ENCODE measurements around the gene DOCK9. TPM values are rescaled to one million over a fixed set of nuclear protein-coding genes. Genes with fewer than 3 reads are reported as not detected.

The DOCK9 gene
- total RNA-seq, 1 experiment from 2014 or later, result 31.7 TPM

DNA sequence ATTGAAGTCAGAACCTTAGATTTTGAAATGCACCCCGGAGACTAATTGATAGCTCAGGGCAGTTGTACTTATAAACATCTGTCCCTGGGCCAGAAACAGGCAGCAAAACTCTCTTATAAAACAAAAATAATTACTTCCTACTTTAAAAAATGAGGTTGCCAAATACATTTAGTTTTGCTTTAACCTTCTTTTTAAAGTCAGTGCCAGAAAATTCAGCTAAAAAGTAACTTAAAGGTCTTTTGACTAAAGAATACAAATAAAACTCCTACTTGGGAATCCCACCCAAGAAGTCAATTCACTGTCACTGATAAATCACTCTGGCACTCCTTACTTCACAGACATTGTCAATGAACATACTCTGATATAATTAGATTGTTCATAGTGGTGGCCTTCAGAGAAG lies 60.7 kb downstream of the DOCK9 start:
- H3K9ac ChIP-seq (ENCODE audit: low read length), result no peak overlapping the region
- intact Hi-C loops (cut with micrococcal nuclease), result no loop called here

DNA sequence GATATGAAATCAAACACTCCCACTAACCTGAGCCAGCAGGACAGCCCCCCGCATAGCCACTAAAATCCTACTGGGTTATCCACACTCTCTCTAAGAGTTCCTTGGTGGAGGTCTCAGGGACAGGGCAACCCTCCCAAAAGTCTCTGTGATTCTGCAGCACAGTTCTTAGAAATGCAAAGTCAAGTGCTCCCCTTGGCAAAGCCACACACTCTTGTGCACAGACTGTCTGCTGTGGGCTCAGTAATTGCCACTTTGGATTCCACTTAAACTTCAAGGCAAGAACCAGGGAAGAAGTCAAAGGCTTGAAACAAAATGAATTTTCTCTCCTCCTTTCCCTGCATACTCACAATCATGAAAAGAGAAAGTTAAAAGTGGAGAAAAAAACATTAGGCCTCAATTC lies 61.5 kb downstream of the DOCK9 start:
- no peak overlapping the region for H3K4me2 ChIP-seq (ENCODE audit: low read length)
- H3K4me3 ChIP-seq (ENCODE audit: low read length), result no peak overlapping the region
- intact Hi-C loops (cut with micrococcal nuclease), result no loop called here
- H2AFZ ChIP-seq (ENCODE audit: low read length), result no peak overlapping the region
- H4K20me1 ChIP-seq (ENCODE audit: low read length), result no peaks in the 10 kb centered on the region
- ChIA-PET CTCF (no interaction called here), POLR2A (ENCODE audit: unreplicated experiment) (no interaction called here)
- no peaks in the 10 kb centered on the region for H3K27me3 ChIP-seq (ENCODE audit: low read length)
- H3K9ac ChIP-seq (ENCODE audit: low read length), result no peak overlapping the region
- H3K9me2 ChIP-seq (replicated peaks; ENCODE audit: low read length), result no peaks in the 10 kb centered on the region
- TF ChIP-seq EZH2phosphoT487 (IDR thresholded peaks at IDR 0.05; ENCODE audit: borderline replicate concordance, low read length), result no peak
- no peaks in the 10 kb centered on the region for H3K79me2 ChIP-seq (ENCODE audit: low read length)
- no TSS peak for BruUV-seq (replicated peaks)
- H3K4me1 ChIP-seq (ENCODE audit: insufficient read depth, low read length), result no peaks in the 10 kb centered on the region; the same call in 1 of the 2 replicates
- H3K9me3 ChIP-seq (ENCODE audit: low read length), result no peaks in the 10 kb centered on the region
- H3K27ac ChIP-seq (ENCODE audit: low read length), result no peak overlapping the region
- ATAC-seq, result no peak
- no peaks in the 10 kb centered on the region for H3K36me3 ChIP-seq (ENCODE audit: low read depth, low read length)
- DNase-seq, result no peak
- no peaks in the 10 kb centered on the region for H3F3A ChIP-seq (ENCODE audit: low read length, unreplicated experiment)

More for the DNA sequence above, 60.7 kb downstream of the DOCK9 start:
- TF ChIP-seq EZH2 (IDR thresholded peaks at IDR 0.05; ENCODE audit: low read length, unreplicated experiment) (no peak), EZH2phosphoT487 (IDR thresholded peaks at IDR 0.05; ENCODE audit: borderline replicate concordance, low read length) (no peak)
- TF ChIP-seq, protein P1, sequence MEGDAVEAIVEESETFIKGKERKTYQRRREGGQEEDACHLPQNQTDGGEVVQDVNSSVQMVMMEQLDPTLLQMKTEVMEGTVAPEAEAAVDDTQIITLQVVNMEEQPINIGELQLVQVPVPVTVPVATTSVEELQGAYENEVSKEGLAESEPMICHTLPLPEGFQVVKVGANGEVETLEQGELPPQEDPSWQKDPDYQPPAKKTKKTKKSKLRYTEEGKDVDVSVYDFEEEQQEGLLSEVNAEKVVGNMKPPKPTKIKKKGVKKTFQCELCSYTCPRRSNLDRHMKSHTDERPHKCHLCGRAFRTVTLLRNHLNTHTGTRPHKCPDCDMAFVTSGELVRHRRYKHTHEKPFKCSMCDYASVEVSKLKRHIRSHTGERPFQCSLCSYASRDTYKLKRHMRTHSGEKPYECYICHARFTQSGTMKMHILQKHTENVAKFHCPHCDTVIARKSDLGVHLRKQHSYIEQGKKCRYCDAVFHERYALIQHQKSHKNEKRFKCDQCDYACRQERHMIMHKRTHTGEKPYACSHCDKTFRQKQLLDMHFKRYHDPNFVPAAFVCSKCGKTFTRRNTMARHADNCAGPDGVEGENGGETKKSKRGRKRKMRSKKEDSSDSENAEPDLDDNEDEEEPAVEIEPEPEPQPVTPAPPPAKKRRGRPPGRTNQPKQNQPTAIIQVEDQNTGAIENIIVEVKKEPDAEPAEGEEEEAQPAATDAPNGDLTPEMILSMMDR (conservative IDR thresholded peaks at IDR 0.05; ENCODE audit: low read depth, low read length), result no peak
- Histone ChIP-seq H3K9me3 (ENCODE audit: low read length) (no peaks in the 10 kb centered on the region), H3F3A (ENCODE audit: low read length, unreplicated experiment) (no peaks in the 10 kb centered on the region), H3K4me3 (ENCODE audit: low read length) (no peak overlapping the region), H4K20me1 (ENCODE audit: low read length) (no peaks in the 10 kb centered on the region), H3K4me1 (ENCODE audit: insufficient read depth, low read length) (no peaks in the 10 kb centered on the region; the same call in 1 of the 2 replicates), H3K36me3 (ENCODE audit: low read depth, low read length) (no peaks in the 10 kb centered on the region), H3K4me2 (ENCODE audit: low read length) (no peak overlapping the region), H3K79me2 (ENCODE audit: low read length) (no peaks in the 10 kb centered on the region), H3K27me3 (ENCODE audit: low read length) (no peaks in the 10 kb centered on the region), H3K27ac (ENCODE audit: low read length) (no peak overlapping the region), H2AFZ (ENCODE audit: low read length) (no peak overlapping the region), H3K9me2 (replicated peaks; ENCODE audit: low read length) (no peaks in the 10 kb centered on the region)
- ChIA-PET POLR2A (ENCODE audit: unreplicated experiment) (no interaction called here), CTCF (no interaction called here)
- DNase-seq (no peak), ATAC-seq (no peak)
- no TSS peak for BruUV-seq (replicated peaks)

DNA sequence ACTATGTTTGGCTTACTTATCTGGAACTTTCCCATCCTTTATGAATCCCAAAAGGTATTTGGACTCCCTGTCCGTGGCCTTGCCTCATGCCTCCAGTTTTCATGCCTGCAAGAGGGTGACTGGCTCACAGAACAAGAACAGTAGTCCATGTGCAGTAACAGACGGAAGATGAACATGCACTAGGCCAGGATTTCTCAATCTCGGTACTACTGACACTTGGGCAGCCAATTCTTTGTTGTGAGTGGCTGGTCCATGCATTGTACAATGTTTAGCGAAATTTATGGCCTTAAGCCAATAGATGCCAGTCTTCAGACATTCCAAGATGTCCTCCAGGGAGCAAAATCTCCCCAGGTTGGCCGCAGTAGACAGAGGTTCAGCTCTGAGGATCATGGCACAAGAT lies 61.9 kb downstream of the DOCK9 start:
- no peak overlapping the region for H3K9ac ChIP-seq (ENCODE audit: low read length)
- BruUV-seq (replicated peaks), result no TSS peak

More for the DNA sequence above, 61.9 kb downstream of the DOCK9 start:
- ChIA-PET CTCF (no interaction called here), POLR2A (ENCODE audit: unreplicated experiment) (no interaction called here)
- no peaks in the 10 kb centered on the region for H3K36me3 ChIP-seq (ENCODE audit: low read depth, low read length)
- H3F3A ChIP-seq (ENCODE audit: low read length, unreplicated experiment), result no peaks in the 10 kb centered on the region
- intact Hi-C loops (cut with micrococcal nuclease), result no loop called here
- H3K27me3 ChIP-seq (ENCODE audit: low read length), result no peaks in the 10 kb centered on the region
- H3K79me2 ChIP-seq (ENCODE audit: low read length), result no peaks in the 10 kb centered on the region
- peaks cover 3% of the 10 kb centered on the region for H3K4me1 ChIP-seq (ENCODE audit: insufficient read depth, low read length)
- no peak overlapping the region for H3K4me3 ChIP-seq (ENCODE audit: low read length)
- no peak overlapping the region for H3K27ac ChIP-seq (ENCODE audit: low read length)
- TF ChIP-seq EZH2 (IDR thresholded peaks at IDR 0.05; ENCODE audit: low read length, unreplicated experiment), result no peak
- TF ChIP-seq EZH2phosphoT487 (IDR thresholded peaks at IDR 0.05; ENCODE audit: borderline replicate concordance, low read length), result no peak
- TF ChIP-seq, protein P1 (conservative IDR thresholded peaks at IDR 0.05; ENCODE audit: low read depth, low read length), result no peak
- H3K9me2 ChIP-seq (replicated peaks; ENCODE audit: low read length), result no peaks in the 10 kb centered on the region
- H3K9me3 ChIP-seq (ENCODE audit: low read length), result no peaks in the 10 kb centered on the region
- no peak overlapping the region for H2AFZ ChIP-seq (ENCODE audit: low read length)
- DNase-seq, result no peak
- no peaks in the 10 kb centered on the region for H4K20me1 ChIP-seq (ENCODE audit: low read length)
- ATAC-seq, result no peak
- no peak overlapping the region for H3K4me2 ChIP-seq (ENCODE audit: low read length)
